HG03575 (cell line): ENCODE data around the gene PSMD11.
"Not testable (repeated sequence)": the region's sequence is repeated elsewhere in the genome, so short reads cannot be mapped to it uniquely, and the experiment has no call there.

ENCODE experiments used
- ATAC-seq: cut with Tn5 transposase; IDR thresholded peaks from one replicate; pipeline ENCODE4 v1.9.1; 2021; ENCODE audit not compliant: unreplicated experiment, insufficient number of reproducible peaks, low FRiP score; ENCODE audit errors: extremely low read depth

Gene PSMD11

GRCh38 chr17:32444301-32445073, at the start of gene PSMD11:
Gene PSMD11 (plus strand): TSS chr17:32444510. CDS start chr17:32444524, 14 bp downstream.
- no peak for ATAC-seq

- ATAC-seq, result no peak
These were observed 48.0 kb upstream of the PSMD11 start for GRCh38 chr17:32396343-32396742.

- ATAC-seq, result no peak
These were observed 45.4 kb upstream of the PSMD11 start for GRCh38 chr17:32398946-32399345.

DNA sequence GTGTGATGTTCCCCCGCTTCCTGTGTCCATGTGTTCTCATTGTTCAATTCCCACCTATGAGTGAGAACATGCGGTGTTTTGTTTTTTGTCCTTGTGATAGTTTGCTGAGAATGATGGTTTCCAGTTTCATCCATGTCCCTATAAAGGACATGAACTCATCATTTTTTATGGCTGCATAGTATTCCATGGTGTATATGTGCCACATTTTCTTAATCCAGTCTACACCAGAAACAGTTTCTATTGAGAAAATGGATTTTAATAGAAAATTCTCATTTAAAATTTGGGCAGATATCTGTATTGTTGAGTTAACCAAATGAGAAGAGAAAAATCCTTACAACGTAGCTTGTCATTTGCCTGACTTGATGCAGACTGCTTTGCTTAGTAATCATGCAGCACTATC, 34.2 kb upstream of the PSMD11 start:
- not testable (repeated sequence) for ATAC-seq

- ATAC-seq, result no peak
These were observed 17.4 kb upstream of the PSMD11 start for GRCh38 chr17:32426894-32427293.

DNA sequence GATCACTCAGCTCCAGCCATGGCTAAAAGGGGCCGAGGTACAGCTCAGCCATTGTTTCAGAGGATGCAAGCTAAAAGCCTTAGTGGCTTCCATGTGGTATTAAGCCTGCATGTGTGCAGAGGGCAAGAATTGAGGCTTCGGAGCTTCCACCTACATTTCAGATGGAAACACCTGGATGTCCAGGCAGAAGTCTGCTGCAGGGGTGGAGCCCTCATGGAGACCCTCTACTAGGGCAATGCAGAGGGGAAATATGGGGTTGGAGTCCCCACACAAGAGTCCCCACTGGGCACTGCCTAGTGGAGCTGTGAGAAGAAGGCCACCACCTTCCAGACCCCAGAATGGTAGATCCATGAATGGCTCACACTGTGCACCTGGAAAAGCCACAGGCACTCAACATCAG, 14.7 kb upstream of the PSMD11 start:
- no peak for ATAC-seq

- ATAC-seq, result no peak
These were observed 3.6 kb upstream of the PSMD11 start for GRCh38 chr17:32440722-32441121.

GRCh38 chr17:32441886-32442285, 2.4 kb upstream of the PSMD11 start:
- ATAC-seq, result no peak

DNA sequence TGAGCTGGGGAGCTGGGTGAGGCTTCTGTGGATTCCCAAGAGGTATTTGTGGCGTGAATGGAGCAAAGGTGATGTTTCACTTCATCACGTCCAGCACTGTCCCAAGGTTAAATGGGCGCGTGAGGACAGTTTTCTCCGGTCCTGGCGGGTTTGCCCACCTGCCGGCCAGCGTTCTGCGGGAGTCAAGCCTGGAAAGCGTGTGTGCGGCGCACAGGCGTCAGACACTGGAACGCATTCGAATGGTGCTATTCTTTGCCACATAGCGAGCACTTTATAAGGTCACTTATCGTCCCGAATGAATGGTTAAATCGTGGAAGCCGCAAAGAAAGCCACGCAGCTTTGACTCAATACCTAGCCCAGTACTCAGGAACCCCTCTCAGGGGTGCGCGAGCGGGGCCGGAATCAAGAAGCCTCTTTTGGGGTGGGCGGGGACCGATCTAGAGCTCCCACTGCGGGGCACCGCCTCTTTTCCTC, 446 bp upstream of the PSMD11 start:
- no peak for ATAC-seq

- no peak for ATAC-seq
These were observed 735 bp downstream of the PSMD11 start for GRCh38 chr17:32445074-32445415.

DNA sequence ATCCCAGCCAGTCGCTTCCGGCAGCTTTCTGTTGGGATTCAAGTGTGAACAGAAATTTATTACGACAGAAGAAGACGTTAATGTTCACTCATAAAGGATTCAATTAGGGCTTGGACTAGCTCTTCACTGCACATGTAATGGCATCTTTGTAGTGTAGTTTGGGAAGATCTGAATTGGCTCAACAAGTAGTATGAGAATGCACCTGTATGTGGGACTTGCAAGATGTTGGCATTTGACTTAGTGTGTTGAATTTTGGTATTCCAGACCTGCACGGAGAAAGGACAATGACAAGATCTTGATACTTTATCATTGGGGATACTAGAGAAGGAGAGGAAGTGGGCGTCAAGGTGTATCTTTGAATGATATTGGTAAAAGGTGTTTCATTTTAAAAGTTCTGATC, 1.2 kb downstream of the PSMD11 start:
- ATAC-seq, result no peak

- no peak for ATAC-seq
These were observed 1.7 kb downstream of the PSMD11 start for GRCh38 chr17:32445971-32446370.

DNA sequence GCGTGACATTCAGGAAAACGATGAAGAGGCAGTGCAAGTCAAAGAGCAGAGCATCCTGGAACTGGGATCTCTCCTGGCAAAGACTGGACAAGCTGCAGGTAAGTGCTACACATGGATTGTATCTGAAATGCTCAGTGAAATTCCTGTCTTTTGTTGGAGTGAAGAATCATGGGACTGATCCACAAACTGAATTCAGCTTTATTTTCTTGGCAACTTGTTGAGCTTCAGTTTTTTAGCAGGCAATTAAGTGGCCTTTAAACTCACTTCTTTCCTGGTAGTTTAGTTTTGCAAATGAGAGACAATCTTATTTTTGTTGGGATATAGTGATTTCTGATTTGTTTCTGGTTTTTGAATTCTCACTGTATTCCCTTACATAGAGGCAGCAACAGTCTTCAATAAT, 2.6 kb downstream of the PSMD11 start:
- no peak for ATAC-seq

- ATAC-seq, result no peak
These were observed 5.7 kb downstream of the PSMD11 start for GRCh38 chr17:32449963-32450362.

DNA sequence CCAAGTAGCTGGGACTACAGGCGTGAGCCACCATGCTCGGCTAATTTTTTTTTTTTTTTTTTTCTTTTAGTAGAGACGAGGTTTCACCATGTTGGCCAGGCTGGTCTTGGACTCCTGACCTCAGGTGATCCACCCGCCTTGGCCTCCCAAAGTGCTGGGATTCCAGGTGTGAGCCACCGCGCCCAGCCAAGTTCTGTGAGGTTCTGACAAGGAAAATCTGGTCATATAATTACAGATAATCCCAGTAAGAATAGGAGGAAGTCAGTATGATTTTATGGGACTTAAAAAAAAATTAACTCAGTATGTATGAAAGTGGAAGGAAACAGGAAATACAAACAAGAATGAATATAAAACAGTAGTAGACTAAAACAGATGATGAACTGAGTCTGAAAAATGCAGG, 6.1 kb downstream of the PSMD11 start:
- not testable (repeated sequence) for ATAC-seq

- ATAC-seq, result no peak
These were observed 7.6 kb downstream of the PSMD11 start for GRCh38 chr17:32451879-32452278.

DNA sequence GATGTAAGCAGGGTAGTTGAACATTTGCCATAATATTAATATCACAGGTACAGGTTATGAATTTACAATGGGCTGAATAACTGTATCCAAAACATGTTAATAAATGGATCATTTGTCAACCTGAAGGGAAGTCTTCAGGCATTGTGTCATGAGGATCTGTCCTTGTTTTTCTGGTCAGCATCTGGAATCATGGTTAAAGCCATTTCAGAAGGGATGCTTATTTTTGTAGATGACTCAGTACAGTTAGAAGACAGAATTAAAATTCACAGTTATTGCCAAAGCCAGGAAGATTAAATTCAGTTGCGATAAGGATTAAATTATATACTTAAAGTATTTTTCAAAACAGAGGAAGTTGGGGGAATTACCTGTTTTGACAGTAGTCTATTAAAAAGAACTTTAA, 8.0 kb downstream of the PSMD11 start:
- ATAC-seq, result no peak

DNA sequence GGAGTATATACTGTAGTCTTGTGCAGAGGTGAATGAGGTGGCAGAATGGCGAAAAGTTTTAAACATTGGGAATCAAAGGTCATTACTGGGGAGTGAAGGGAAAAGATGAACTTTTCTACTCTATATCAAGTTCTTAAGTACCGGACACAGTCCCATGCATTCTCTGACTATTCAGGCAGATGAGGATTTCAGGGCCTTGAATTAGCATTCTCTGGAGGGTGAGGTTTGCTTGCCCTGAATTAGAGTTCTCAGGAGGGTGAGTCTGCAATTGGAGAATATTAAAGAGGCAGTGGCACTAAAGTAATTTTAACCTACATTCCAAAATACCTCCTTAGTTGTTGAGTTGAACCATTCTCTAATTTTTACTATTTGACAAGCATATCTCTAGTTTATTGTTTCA, 9.1 kb downstream of the PSMD11 start:
- ATAC-seq, result no peak

- ATAC-seq, result no peak
These were observed 14.1 kb downstream of the PSMD11 start for GRCh38 chr17:32458371-32458770.

DNA sequence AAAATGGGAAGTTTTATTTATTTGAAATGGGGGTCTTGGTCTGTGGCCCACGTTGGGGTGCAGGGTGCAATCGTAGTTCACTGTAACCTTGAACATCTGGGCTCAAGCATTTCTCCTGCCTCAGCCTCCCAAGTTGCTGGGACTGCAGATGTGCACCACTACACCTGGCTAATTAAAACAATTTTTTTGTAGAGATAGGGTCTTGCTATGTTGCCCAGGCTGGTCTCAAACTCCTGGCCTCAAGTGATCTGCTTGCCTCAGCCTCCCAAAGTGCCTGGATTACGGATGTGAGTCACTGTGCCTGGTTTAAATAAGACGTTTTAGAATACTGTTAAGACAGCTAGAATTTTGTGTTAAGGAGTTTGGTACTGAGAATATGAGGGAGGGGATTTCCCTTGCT, 15.7 kb downstream of the PSMD11 start:
- ATAC-seq, result no peak

DNA sequence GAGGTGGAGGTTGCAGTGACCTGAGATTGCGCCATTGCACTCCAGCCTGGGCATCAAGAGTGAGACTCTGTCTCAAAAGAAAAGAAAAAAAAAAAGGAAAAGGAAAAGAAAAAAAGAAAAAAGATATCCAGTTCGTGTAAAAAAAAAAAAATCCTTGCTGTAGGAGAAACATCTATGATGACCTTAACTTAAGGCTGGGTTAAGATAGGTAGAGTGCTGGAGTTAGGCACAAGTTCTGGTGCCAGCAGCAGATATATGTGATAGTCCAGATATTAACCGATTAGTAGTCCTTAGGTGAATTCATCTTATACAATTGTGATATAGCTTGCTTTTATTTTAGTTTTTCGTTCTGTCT, 17.2 kb downstream of the PSMD11 start:
- no peak for ATAC-seq
